Measurements from ENCODE around the gene EXT2. TPM values are rescaled to one million over a fixed set of nuclear protein-coding genes. Genes with fewer than 3 reads are reported as not detected.

EXT2 gene
- total RNA-seq, 1 experiment from 2014 or later = 42.8 TPM

DNA sequence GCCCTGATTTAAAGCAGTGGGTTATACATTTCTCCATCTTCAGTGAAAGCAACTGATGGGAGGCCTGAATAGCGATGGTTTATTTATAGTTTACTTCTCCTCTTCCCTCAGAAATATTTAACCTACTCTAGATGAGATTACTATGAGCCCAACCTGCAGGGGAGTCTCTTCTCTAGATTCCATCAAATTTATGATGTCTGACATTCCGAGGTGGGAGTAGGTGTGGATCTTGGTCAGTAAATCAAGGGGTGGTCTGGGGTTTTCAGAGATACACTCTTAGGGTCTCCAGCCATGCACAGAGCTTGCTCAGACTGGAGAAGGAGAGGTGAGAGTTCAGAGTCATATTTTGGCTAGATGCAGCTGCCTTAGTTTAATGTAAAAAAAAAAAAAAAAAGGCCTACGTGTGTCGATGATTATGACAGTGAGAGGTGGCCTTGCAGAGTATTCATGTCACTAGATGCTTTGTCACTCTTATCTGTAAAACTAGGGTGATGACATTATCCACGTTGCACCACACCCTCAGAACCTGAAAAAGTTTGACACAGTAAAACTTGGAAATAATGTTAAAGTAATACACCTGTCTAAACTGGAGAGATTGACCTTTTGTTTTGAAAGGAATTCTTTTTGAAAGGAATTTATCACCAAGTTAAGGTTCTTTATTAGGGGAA, 81.2 kb downstream of the EXT2 start:
- POLR2A ChIA-PET = no interaction called here
- no peak overlapping the region for H3K4me2 ChIP-seq (ENCODE audit: low read length)
- no peak overlapping the region for H2AFZ ChIP-seq (ENCODE audit: low read depth, low read length, poor library complexity, severe bottlenecking)
- no peaks in the 10 kb centered on the region for H3K27me3 ChIP-seq (ENCODE audit: insufficient read depth, low read length)
- H4K20me1 ChIP-seq (ENCODE audit: insufficient read depth) = no peaks in the 10 kb centered on the region
- RAD21 ChIA-PET (ENCODE audit: low non-redundant PET in 1 of 2, low total read pairs in 2 of 2, uncharacterized antibody in 2 of 2, unreplicated experiment in 2 of 2) = no interaction called here
- H3K27ac ChIP-seq (ENCODE audit: low read depth, low read length) = no peak overlapping the region
- no peaks in the 10 kb centered on the region for H3K9me2 ChIP-seq (ENCODE audit: insufficient read depth)
- H3K4me1 ChIP-seq (ENCODE audit: control insufficient read depth in 1 of 2, insufficient read depth in 2 of 2, low read length in 2 of 2) = no peaks in the 10 kb centered on the region
- BruUV-seq (replicated peaks) = no TSS peak
- CTCF ChIA-PET = no interaction called here
- no peak for TF ChIP-seq JUND (IDR thresholded peaks at IDR 0.05)
- TF ChIP-seq ELF1 (IDR thresholded peaks at IDR 0.05; ENCODE audit: borderline replicate concordance, low read depth) = no peak
- no peak for TF ChIP-seq YY1 (IDR thresholded peaks at IDR 0.05; ENCODE audit: extremely low read depth, insufficient replicate concordance, low read depth, low read length)
- TF ChIP-seq SIN3A (IDR thresholded peaks at IDR 0.05; ENCODE audit: low read depth) = no peak
- no peak for TF ChIP-seq ZFX (IDR thresholded peaks at IDR 0.05)
- TF ChIP-seq CBX3 (IDR thresholded peaks at IDR 0.05; ENCODE audit: low read depth) = no peak
- TF ChIP-seq ATF3 (IDR thresholded peaks at IDR 0.05) = no peak
- TF ChIP-seq EGR1 (IDR thresholded peaks at IDR 0.05; ENCODE audit: low read depth) = no peak
- no peak for TF ChIP-seq CTCF (IDR thresholded peaks at IDR 0.05 in 2 of 3, conservative IDR thresholded peaks at IDR 0.05 in 1 of 3; ENCODE audit: borderline replicate concordance in 1 of 3, insufficient read depth in 1 of 3, low read depth in 2 of 3, low read length in 2 of 3)
- TF ChIP-seq POLR2A (IDR thresholded peaks at IDR 0.05; ENCODE audit: borderline replicate concordance, extremely low read depth, insufficient read depth, insufficient read length) = no peak
- TF ChIP-seq TCF7L2 (IDR thresholded peaks at IDR 0.05; ENCODE audit: borderline replicate concordance, extremely low read depth, insufficient read depth, insufficient read length) = no peak
- no peak for TF ChIP-seq ZNF274 (IDR thresholded peaks at IDR 0.05; ENCODE audit: low read depth, low read length)
- no peak for TF ChIP-seq FOSL1 (IDR thresholded peaks at IDR 0.05; ENCODE audit: low read depth)
- TF ChIP-seq CEBPB (IDR thresholded peaks at IDR 0.05; ENCODE audit: low read depth) = no peak
- no peak for TF ChIP-seq EZH2 (IDR thresholded peaks at IDR 0.05)
- TF ChIP-seq, protein P1, sequence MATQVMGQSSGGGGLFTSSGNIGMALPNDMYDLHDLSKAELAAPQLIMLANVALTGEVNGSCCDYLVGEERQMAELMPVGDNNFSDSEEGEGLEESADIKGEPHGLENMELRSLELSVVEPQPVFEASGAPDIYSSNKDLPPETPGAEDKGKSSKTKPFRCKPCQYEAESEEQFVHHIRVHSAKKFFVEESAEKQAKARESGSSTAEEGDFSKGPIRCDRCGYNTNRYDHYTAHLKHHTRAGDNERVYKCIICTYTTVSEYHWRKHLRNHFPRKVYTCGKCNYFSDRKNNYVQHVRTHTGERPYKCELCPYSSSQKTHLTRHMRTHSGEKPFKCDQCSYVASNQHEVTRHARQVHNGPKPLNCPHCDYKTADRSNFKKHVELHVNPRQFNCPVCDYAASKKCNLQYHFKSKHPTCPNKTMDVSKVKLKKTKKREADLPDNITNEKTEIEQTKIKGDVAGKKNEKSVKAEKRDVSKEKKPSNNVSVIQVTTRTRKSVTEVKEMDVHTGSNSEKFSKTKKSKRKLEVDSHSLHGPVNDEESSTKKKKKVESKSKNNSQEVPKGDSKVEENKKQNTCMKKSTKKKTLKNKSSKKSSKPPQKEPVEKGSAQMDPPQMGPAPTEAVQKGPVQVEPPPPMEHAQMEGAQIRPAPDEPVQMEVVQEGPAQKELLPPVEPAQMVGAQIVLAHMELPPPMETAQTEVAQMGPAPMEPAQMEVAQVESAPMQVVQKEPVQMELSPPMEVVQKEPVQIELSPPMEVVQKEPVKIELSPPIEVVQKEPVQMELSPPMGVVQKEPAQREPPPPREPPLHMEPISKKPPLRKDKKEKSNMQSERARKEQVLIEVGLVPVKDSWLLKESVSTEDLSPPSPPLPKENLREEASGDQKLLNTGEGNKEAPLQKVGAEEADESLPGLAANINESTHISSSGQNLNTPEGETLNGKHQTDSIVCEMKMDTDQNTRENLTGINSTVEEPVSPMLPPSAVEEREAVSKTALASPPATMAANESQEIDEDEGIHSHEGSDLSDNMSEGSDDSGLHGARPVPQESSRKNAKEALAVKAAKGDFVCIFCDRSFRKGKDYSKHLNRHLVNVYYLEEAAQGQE (IDR thresholded peaks at IDR 0.05; ENCODE audit: low read depth) = no peak
- TF ChIP-seq POLR2AphosphoS5 (IDR thresholded peaks at IDR 0.05; ENCODE audit: low read depth, low read length) = no peak
- no peak overlapping the region for H3K4me3 ChIP-seq (replicated peaks in 1 of 2; ENCODE audit: low read depth in 1 of 2, low read length in 2 of 2)
- intact Hi-C loops (cut with micrococcal nuclease) = no loop called here
- no peaks in the 10 kb centered on the region for H3K36me3 ChIP-seq (ENCODE audit: control insufficient read depth in 1 of 2, insufficient read depth in 2 of 2, low read length in 2 of 2)
- H3K79me2 ChIP-seq (ENCODE audit: insufficient read depth, low read length) = no peaks in the 10 kb centered on the region
- ATAC-seq (no peak), DNase-seq (ENCODE audit: low read depth, low spot score) (no peak)
- no peaks in the 10 kb centered on the region for H3K9me3 ChIP-seq (ENCODE audit: control insufficient read depth in 1 of 2, insufficient read depth in 1 of 2, low read depth in 1 of 2, low read length in 2 of 2)
- no peak overlapping the region for H3K9ac ChIP-seq (ENCODE audit: low read length)
